HG03045 (cell line): ENCODE results near the gene FBN1.
A peak's percentile ranks its signal among the peaks of the same experiment; 100 is the strongest.

Experiments used
- ATAC-seq: cut with Tn5 transposase; IDR thresholded peaks from one replicate; pipeline ENCODE4 v1.9.1; 2021; ENCODE audit warnings: mild to moderate bottlenecking, moderate library complexity; ENCODE audit not compliant: unreplicated experiment

Gene FBN1

GRCh38 chr15:48653216-48653615 lies 7.7 kb upstream of the FBN1 start:
- no peak for ATAC-seq

DNA sequence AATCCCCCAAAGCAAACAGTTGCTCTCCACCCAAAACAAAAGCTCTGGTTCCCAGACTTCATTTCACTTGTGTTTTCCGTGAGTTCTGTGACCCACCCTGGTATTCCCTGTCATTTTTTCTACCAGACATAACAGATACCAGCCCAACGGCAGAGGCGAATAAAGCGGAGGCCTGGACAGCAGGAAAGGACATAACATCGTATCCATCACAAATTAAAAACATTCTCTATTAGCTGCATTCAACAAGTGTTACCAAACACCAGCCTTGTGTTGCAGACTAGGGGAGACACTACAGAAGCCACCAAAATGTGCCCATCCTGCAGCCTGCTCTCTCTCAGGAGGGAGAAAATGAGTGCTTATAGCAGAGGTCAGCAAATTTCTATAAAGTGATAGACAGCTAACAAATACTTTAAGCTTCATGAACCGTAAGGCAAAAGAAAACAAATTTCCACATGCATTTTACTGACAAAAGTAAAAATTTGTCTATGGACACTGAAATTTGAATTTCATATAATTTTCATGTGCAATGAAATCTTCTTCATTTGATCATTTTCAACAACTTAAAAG lies 7.1 kb upstream of the FBN1 start:
- ATAC-seq = no peak

DNA sequence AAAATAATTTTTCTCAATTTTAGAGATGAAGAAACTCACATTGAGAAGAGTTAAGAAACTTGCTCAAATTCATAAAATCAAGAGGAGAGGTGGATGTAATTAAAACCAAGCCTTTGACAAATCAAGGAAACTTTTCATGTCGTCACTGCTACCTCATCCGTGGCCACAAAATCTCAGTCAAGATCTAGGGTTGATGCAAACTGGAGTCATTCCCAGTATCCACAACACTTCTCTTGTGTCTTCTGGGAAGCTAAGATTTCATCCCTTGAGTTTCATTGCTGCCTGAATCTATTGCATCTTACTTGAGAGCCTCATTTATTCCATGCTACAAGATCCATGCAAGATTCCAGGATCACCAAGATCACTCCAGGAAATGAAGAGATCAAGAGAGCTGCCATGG lies 5.4 kb upstream of the FBN1 start:
- ATAC-seq = no peak

- ATAC-seq = no peak
Observed at GRCh38 chr15:48647962-48648361, 2.5 kb upstream of the FBN1 start.

DNA sequence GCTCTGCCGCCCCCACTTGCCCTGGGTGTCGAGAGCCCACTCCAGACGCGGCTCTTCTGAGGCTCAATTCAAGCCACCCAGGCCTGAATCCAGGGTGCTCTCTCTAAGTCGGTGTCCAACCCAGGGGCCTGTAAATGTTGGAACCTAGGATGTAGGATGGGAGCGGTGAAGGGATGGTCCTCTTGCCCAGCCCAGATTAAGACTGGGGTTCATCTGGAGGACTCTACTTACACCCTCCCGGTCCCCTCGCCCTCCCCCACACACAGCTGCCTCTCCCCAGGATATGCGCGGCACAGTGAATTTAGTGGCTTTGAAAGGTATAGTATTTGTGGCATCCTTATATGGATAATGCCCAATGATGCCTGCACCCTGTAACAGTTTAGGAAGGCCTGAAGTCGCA lies 822 bp upstream of the FBN1 start:
- no peak for ATAC-seq

- peak; percentile 50 for ATAC-seq
Observed at GRCh38 chr15:48644827-48645557, 517 bp downstream of the FBN1 start.

GRCh38 chr15:48644467-48644826 lies 1.1 kb downstream of the FBN1 start:
- peak; percentile 9 for ATAC-seq

GRCh38 chr15:48643776-48644466 lies 1.6 kb downstream of the FBN1 start:
- ATAC-seq = no peak

GRCh38 chr15:48643206-48643605 lies 2.3 kb downstream of the FBN1 start:
- no peak for ATAC-seq

- no peak for ATAC-seq
Observed at GRCh38 chr15:48642795-48643194, 2.7 kb downstream of the FBN1 start.

DNA sequence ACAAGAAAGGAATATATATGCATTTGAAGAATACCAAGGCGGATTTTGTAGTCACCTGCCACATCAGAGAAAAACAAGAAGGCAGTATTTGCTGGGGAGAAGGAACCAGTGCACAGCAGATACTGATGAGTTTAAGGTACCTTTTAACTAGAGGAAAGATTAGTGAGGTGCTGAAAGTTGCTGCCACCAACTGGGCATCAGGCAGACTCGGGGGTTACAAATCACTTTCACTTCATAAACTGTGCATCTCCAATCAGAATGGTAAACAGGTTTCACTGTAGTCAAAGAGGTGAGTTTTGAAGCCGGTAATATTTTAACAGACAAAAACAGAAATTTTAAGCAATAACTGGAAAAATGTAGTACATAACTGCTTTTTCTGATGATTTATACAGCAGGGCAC lies 4.1 kb downstream of the FBN1 start:
- ATAC-seq = no peak

GRCh38 chr15:48638963-48639362 lies 6.5 kb downstream of the FBN1 start:
- ATAC-seq = no peak

DNA sequence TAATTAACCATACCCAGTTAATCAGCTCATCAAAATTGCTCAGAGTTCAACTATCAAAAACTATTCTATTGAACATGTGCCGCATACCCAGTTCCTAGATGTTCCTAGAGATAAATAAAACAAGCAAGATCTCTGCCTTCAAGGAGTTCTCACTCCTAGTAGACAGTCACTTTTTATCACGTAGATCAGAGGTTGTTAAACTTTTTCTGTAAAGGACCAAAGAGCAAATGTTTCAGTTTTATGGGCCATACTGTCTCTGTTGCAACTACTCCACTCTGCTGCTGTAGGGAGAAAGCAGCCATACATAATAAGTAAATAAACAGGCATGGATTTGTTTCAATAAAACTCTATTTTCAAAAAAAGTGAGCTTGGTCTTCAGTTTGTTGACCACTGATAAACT lies 7.9 kb downstream of the FBN1 start:
- ATAC-seq = no peak

- no peak for ATAC-seq
Observed at GRCh38 chr15:48636511-48636910, 9.0 kb downstream of the FBN1 start.

GRCh38 chr15:48634893-48635292 lies 10.6 kb downstream of the FBN1 start:
- ATAC-seq = no peak

DNA sequence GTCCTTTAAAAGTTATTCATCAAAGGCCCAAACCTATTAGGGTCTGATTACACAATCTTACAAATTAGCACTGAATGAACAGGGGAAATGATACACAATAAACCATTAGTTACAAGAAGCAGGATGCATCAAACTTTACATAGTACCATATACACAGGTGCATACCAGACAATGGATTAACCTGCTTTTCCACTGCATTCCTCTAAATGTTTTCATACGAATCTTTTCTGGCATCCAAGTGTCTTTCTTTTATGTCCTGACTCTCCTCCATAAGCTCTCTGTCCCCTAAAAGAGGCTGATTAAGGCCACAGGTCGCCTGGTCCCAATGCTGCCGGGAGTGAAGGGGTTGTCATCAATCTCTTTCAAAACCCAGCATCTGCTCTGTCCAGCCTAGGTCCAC lies 11.4 kb downstream of the FBN1 start:
- ATAC-seq = no peak

DNA sequence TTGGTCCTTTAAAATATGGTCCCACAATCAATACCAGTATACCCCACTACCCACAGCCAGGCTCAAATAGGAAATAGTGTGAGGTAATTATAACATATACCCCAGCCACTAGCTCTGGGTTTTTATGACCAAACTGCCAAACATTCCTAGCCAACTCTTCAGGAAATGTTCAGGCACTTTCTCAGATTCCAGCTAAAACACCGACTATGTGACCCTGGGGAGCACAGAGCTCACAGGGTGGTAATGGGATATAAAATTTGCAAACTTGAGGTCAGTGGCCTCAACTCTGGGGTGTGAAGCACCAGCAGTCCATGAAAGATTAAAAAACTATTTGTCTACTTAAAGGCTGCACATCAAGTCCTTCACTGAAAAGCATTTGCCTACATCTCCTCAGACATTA lies 12.9 kb downstream of the FBN1 start:
- ATAC-seq = no peak

DNA sequence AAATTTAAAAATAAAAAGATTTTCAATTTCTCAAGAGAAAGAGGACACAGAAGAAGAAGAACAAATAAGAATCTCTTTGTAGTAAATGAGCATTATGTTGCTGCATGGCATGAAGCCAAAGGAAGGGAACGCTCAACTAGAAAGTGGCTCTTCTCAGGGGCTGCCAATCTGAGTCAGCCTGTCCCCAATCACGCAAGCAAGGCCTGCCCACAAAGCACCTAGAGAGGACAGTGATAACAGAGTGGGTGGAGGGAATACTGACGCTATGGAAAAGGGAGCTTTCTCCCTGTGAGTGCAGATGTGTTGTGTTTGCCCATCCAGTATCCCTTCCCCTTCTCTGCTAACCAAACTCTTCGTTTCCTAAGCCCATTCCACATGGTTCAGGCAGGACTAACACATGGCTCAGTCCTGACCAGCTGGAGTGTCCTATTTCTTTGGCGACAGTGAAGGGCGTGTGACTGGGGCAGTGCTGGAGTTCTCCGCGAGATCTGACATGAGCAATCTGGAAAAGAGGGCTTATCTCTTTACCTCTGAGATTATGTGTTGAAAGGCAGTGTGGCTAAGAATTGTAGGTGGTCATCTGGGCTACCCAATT lies 14.2 kb downstream of the FBN1 start:
- peak; percentile 48 for ATAC-seq

DNA sequence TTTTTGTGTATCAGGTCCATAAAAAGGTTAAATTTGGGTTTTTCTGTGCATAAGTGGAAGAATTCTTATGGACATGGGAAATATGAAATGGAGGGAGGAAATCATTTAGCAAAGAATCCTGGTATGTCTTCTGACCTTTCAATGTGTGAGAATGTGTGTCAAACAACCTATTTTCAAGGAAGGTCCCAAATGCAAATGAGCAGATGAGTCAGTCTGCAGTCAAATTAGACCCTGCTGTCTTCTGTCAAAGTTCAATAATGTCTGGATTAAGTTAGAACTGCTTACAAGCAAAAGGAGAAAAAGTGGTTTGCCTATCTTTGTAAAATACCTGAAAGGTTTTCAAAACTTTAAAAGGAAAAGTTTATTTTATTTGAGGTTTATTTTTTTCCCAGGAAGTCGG lies 15.3 kb downstream of the FBN1 start:
- no peak for ATAC-seq

DNA sequence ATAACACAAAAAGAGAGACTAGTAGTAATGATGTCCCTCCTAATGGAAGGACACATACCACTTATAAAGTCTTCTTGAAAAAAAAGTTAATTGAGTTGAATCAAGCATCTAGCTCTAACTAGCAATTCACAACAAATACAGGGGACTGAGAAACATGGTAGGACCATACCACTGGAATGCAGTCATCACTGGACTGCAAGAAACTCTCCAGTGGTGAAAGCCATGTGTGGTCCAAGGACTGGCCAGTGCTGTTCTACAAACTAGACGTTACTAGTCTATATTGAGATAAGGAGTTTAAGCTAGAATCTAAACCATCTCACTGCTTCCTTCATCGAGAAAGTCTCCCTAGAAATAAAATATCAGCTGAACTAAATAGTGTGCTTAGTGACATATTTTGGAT lies 16.7 kb downstream of the FBN1 start:
- no peak for ATAC-seq

GRCh38 chr15:48627260-48627940 lies 18.1 kb downstream of the FBN1 start:
- ATAC-seq = no peak
